GM12875 (cell line): ENCODE data around the gene ACACB.

Experiments
- H3K4me3 ChIP-seq: one replicate; pipeline ENCODE4 v1.5.1; 2011; ENCODE audit warnings: low read depth, low read length, control low read depth
- TF ChIP-seq, protein P1 (sequence below): IDR thresholded peaks from 2 replicates; pipeline ENCODE4 v1.5.1; 2011; ENCODE audit warnings: low read depth, mild to moderate bottlenecking, control low read depth, inconsistent platforms, low read length, moderate library complexity, borderline replicate concordance; ENCODE audit not compliant: insufficient read depth

The ACACB gene

DNA sequence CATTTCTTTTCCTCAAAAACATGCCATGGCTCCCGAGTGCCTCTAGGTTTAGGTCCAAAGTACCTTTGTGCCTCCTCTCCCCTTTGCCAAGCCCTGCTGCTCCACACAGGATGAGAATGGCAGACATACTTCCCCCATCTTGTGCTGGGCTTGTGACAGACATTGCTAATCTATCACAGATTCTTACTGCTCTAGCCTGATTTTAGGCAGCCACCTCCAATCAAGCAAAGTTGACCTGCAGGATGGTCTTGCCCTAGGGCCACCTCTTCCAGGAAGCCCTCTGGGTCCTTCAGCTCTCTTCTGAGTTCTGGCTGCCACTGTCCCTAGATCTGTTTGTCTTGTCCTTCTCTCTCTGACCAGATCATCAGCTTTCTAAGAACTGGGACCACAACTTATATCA lies 172.2 kb downstream of the ACACB start:
- TF ChIP-seq, protein P1, sequence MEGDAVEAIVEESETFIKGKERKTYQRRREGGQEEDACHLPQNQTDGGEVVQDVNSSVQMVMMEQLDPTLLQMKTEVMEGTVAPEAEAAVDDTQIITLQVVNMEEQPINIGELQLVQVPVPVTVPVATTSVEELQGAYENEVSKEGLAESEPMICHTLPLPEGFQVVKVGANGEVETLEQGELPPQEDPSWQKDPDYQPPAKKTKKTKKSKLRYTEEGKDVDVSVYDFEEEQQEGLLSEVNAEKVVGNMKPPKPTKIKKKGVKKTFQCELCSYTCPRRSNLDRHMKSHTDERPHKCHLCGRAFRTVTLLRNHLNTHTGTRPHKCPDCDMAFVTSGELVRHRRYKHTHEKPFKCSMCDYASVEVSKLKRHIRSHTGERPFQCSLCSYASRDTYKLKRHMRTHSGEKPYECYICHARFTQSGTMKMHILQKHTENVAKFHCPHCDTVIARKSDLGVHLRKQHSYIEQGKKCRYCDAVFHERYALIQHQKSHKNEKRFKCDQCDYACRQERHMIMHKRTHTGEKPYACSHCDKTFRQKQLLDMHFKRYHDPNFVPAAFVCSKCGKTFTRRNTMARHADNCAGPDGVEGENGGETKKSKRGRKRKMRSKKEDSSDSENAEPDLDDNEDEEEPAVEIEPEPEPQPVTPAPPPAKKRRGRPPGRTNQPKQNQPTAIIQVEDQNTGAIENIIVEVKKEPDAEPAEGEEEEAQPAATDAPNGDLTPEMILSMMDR = no peak

DNA sequence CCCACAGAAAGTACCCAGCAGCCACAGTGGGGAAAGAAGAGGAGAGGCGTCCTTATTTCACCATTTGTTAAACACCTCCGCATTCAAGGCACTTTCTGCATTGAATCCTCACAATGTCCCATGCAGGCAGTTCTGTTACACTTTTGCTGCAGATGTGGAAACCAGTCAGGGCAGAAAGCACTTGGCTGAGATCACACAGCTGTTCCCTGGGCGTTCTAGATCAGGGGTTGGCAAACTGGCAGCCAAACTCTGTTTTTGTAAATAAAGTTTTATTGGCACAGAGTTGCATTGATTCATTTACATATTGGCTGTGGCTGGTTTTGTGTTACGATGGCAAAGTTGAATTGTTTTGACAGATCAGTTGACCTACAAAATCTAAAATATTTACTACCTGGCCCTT lies 172.6 kb downstream of the ACACB start:
- H3K4me3 ChIP-seq = no peak overlapping the region
- TF ChIP-seq, protein P1 = no peak

More for the DNA sequence above, 172.2 kb downstream of the ACACB start:
- H3K4me3 ChIP-seq = no peak overlapping the region

DNA sequence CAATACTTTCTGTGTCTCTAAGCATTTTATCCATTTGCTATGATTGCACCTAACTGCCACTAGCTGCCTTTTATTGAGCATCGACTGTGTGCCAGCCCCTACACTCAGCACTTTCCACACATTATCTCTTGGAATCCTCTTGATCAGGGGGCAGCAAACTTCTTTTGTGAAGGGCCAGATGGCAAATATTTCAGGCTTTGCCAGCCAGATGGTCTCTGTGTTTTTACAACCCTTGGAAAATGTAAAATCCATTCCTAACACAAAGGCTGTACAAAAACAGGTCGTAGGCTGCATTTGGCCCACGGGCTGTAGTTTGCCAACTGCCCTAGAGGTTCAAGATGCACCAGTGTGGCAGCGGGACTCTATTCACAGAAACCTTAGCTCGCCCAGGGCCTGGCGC lies 173.2 kb downstream of the ACACB start:
- TF ChIP-seq, protein P1 = no peak
- no peak overlapping the region for H3K4me3 ChIP-seq

DNA sequence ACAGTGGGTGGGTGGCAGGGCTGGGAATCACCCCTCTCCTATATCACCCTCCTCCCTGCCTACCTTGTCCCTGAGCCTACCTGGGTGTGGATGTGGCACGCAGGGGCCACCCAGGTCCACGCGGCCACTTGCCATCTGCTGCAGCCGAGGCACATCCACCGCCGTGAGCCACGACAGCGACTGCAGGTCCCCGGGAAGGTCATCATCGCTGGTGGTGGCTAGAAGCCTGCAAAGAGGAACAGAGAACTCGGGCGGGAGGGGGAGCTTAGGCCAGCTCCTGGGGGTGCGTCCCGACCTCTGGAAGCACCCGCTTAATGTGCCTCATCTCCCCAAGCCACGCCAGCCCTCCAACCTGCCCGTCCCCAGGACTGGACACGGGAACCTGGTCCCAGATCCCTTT lies 173.7 kb downstream of the ACACB start:
- H3K4me3 ChIP-seq = no peak overlapping the region
- TF ChIP-seq, protein P1 = no peak

DNA sequence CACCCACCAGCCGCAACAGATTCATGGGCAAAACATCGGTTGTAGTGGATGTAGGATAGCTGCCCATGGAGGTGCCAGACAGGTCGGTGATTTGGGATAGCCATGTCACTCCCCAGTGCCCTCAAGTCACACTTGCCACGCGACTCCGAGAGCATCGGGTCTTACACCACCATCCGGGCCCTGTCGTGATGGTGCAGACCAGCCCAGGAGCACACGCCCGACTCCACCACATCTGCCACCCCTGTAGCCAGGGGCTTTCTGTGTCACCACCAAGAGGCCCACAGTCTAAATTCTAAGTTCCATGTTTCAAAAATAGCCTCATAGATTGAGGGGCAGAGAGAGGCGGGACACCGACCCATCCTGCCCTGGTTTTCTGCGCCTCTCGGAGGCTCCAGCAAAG lies 174.7 kb downstream of the ACACB start:
- TF ChIP-seq, protein P1 = no peak
- H3K4me3 ChIP-seq = no peak overlapping the region

DNA sequence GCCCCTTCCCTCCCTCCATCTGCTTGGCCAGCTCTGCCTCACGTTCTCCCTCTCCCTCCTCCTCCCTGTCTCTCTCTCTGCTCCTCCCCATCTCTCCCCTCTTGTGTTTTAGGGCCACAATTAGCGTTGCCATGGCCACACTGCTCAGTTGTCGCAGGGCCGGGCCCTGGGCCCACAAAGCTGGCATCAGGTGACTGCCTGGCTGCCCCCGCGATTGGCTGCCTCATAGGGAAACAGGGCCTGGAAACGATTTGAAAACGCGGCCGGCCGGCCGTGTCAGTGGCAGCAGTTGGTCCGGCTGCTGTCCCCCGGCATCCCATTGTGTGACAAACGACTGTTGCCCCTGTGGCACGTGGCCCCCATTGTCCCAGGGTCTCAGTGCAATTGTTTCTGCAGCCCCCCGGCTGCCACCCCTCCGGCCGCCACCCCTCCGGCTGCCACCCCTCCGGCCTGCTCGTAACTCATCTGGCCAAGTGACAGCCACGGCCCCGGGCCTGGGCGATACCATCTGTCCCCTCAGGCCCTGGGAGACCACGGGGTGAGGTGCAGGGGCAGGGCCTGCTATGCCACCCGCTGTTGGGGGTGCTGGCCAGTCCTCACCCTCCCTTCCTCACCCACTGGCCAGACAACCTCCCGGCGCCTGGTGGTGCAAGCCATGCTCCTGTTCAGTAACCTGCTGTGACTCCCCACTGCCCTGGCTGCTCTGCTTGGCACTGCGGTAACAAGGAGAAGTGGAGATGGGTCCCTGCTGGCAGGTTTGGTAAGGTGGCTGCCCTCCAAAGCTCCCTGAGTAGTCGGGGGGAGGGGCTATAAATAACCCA lies 175.3 kb downstream of the ACACB start:
- TF ChIP-seq, protein P1 = no peak
- H3K4me3 ChIP-seq = no peak overlapping the region

DNA sequence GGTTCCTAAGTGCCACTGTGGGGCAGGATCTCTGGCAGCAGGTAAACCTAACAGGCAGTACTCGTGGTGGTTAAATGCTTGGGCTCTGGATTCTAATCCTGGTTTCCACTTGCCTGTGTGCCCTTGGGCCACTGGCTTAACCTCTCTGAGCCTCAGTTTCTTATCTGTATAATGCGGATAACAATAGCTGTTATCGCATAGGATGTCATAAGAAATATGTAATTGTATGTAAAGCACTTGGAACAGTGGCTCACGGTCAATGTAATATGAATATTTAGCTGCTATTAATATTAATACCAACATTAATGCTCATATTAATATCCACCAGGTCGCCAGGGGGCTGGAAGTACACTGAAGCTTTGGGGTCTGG lies 175.9 kb downstream of the ACACB start:
- no peak overlapping the region for H3K4me3 ChIP-seq
- TF ChIP-seq, protein P1 = no peak
